Erythroblast (primary cell): ENCODE measurements around the gene SV2C.

ENCODE experiments used
- GATA1 ChIP-seq: IDR thresholded peaks from 2 replicates; pipeline ENCODE4 v1.6.1; 2011; ENCODE audit warnings: low read depth, mild to moderate bottlenecking, control low read depth, low read length, moderate library complexity
- POLR2A ChIP-seq: IDR thresholded peaks from 2 replicates; pipeline ENCODE4 v1.6.1; 2011; ENCODE audit warnings: mild to moderate bottlenecking, low read length

GRCh38 chr5:76083555-76084495 lies 642 bp downstream of the SV2C start:
- TF ChIP-seq POLR2A = no peak
- TF ChIP-seq GATA1 = no peak
